Activated CD8-positive, alpha-beta memory T cell treated with anti-CD3 and anti-CD28 coated beads for 1 hour (primary cell): ENCODE measurements around the gene ARPC5.
"Not testable (repeated sequence)": the region's sequence is repeated elsewhere in the genome, so short reads cannot be mapped to it uniquely, and the experiment has no call there.

Source experiments
- DNase-seq, 2 donors: peaks; one replicate each; pipeline ENCODE4 v3.0.0-alpha.2; 2020; ENCODE audit warnings: low read depth in 1 of 2; ENCODE audit errors: extremely low read depth in 1 of 2

The ARPC5 gene

DNA sequence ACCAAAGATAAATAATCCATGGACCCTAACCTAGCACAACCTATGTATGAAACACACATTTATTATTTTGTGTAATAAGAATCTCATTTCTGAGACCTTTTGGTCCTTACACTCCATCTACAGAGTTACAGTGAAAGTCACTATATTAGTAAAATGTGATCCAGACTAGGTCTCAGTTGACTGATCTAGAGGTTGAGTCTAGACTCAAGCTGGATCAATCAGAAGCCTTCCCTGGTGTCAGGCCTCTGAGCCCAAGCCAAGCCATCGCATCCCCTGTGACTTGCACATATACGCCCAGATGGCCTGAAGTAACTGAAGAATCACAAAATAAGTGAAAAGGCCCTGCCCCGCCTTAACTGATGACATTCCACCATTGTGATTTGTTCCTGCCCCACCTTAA is 22.6 kb downstream of the ARPC5 start:
- not testable (repeated sequence) for DNase-seq

GRCh38 chr1:183612407-183612806 is 23.2 kb downstream of the ARPC5 start:
- DNase-seq, result no peak

GRCh38 chr1:183611021-183611420 is 24.6 kb downstream of the ARPC5 start:
- no peak for DNase-seq

DNA sequence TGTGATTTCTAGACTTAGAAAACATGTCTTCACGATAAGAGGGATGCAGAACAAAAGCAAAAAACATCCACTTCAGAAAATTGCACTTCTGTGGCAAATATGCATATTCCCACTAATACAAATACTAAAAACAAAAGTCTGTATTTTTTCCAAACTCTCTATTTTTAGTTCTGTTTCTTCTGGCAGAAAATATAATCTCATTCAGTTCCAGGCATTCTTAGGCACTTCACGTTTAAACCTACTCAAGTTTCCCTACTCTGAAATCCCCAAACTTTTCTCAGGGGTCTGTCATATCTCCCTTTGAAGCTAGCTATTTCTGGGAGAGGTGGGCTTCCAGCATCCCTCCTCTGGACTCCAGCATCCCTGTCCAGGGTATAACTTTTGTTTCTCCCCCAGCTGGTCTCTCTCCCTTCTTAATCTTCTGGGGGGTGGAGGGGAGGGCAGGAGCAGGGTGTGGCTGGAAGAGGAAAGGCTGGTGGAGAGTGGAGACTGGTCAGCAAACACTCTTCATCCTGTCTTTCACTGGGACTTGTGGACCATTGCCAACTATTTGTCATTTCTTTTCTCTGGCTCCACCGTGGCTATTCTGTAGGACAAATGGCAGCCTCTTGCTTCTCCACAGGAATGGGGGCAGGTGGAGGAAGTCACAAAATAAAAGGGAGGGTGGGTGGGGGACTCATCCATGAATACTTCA is 25.7 kb downstream of the ARPC5 start:
- no peak for DNase-seq

DNA sequence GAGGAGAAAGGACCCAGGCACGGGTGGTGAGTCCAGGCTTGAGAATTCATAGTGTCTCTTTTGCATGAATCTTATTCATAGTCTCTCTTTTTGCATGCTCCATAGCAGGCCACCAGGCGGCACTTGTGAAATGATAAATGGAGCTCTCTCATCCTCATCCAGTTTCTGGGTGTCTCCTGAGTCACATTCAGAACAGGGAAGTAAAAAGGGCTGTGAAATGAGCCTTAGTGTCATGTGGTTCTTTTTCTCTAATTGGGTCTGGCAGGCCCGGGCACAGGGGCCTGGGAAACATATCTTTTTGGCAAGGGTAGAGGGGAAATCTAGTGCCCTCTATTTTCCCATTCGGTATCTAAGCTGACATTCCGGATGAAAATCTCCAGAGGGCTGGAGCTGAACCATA is 26.3 kb downstream of the ARPC5 start:
- no peak for DNase-seq

DNA sequence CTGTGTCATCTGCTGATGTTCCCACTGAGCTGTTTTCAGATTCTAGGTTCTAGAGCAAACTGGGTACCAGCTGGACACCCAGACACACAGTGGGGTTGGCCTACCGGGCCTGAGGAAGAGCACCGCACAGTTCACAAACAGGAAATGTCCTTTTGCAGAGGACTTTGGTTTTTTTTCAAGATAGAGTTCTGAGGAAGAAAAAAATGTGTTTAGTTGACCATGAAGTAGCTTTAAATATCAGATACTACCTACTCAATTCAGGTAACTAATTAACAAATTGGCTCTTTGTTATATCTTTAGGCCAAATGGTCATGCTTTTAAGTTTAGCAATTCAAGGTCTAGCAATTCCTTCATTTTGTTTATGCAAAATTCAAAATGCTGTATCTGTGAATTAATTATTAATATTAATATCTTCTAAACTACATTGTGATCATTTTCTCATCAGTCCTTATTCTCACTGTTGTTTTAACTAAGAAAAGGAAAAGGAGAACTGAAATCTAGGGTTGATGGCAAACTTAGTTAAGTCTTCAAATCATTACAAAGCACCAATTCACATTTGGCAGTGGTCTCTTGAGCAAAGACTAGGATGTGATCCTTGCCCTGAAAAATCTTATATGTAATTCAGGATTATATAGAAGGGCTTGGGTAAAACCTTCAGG is 28.1 kb downstream of the ARPC5 start:
- DNase-seq, result no peak

GRCh38 chr1:183605904-183606303 is 29.7 kb downstream of the ARPC5 start:
- no peak for DNase-seq

DNA sequence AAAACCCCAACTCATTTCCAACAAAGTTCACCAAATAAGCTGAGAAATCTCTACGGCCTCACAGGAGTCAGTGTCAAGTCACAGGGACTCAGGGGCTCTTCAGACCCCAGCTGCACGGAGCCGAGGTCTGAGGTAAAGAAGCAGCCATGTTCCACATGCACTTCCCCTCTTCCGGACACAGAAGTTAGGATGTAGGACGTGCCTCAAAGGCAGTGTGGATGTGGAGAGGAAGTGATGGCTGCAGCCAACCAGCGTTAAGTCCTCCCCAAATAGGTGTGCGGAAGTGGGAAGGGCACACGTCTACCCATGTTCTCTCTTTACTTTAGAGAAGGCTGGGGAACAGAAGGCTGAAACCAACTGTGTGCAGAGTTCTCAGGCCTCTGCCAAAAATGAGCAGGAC is 30.8 kb downstream of the ARPC5 start:
- no peak for DNase-seq

DNA sequence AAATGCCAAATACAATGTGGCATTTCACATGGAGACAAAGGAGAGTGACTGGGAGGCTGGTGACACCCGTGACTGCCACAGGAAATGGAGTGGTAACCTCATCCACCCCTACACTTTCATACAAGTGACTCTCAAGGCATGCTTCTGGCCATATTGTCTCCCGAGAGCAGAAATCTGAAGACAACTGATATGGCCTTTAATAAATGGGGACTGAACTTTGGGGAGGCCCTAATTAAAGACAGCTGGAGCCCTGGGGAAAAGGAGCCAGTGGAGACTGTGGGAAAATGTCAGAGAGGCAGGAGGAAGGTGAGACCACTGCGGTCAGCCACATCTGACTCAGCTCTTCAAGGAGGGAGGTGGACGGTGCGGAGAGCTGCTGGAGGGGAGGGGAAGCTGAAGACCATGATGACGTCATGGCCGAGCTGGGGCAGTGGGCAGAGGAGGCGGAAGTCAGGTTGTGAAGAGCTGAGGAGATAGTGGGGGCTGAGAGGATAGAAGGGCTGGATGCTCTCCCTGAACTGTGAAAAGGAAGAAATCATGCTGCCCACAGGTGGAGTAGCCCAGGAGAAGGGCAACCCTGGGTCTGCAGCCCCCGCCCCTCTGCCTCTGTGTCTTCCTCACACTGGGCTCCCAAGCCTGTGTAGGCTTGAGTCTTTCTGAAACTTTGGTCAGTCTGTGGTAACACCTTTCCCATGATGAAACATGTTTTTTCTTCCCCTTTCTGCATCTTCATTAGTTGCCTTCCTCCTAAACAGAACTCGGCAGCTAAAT is 31.4 kb downstream of the ARPC5 start:
- no peak for DNase-seq

- no peak for DNase-seq
Measured at GRCh38 chr1:183602510-183602909, 33.1 kb downstream of the ARPC5 start.

GRCh38 chr1:183600634-183601033 is 34.9 kb downstream of the ARPC5 start:
- no peak for DNase-seq

DNA sequence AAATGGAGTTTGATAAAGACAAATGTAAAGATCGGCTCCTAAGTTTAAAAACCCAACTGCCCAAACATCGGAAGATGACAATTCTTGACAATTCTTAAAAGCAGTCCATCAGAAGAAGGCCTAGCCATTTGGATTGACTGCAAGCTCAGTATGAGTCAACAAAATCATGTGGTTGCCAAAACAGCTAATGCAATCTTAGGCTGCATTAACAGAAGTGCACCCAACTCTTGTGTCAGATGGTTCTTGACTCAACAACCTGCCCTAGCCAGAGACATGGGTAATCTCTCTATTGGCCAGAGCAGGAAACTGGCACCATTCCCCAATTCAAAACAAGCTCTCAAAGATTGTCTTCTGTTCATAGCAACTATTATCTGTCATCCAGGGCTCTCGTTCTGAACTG is 35.4 kb downstream of the ARPC5 start:
- DNase-seq, result no peak

DNA sequence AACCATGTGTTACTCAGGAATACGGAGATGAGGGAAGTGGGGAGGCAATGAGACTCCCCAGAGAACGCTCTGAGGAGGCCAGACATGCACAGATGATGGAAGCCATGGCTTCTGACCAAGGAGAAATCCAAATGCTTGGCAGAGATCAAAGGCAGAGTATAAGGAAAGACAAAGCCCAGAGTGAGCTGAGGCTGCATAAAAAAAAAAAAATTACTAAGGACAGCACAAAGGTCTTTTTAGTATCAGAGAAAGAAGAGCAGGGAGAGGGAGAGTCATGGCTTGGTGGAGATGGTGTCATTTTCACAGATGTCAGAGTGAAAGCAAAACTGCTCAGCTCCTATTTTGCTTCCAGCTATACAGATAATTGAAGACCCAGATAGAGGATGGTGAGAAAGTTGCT is 37.2 kb downstream of the ARPC5 start:
- DNase-seq, result no peak

- DNase-seq, result no peak
Measured at GRCh38 chr1:183597656-183598347, 37.8 kb downstream of the ARPC5 start.

- no peak for DNase-seq
Measured at GRCh38 chr1:183596500-183596899, 39.1 kb downstream of the ARPC5 start.

DNA sequence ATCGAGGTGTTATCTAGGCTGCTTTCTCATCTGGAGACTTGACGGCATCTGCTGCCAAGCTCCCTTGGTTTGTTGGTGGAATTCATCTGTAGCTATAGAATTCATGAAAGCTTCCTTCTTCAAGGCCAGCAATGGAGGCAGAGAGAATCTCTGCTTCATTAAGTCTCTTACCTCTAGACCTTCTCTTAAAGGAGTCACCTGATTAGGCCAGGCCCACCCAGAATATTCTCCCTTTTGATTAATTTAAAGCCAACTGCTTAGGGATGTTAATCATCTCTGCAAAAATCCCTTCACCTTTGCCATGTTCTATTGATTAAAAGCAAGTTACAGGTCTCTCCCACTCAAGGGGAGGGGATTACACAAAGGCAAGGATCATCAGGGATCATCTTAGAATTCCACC is 40.0 kb downstream of the ARPC5 start:
- no peak for DNase-seq

DNA sequence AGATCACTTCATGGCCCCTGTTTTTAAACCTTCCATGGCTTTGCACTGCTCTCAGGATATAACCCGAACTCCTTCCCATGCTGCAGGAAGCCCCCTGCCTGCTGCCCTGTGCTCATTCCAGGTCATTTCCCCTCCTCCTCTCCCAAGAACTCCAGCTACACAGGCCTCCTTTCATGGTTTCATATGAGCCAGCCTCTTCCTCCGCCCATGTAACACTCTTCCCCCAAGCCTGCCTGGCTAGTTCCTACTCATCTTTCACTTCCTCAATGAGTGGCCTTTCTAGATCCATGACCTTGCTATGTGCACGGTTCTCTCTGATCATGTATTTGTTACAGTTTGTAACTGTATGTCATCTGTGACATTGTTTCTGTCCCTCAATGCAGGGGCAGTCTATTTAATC is 42.2 kb downstream of the ARPC5 start:
- no peak for DNase-seq

DNA sequence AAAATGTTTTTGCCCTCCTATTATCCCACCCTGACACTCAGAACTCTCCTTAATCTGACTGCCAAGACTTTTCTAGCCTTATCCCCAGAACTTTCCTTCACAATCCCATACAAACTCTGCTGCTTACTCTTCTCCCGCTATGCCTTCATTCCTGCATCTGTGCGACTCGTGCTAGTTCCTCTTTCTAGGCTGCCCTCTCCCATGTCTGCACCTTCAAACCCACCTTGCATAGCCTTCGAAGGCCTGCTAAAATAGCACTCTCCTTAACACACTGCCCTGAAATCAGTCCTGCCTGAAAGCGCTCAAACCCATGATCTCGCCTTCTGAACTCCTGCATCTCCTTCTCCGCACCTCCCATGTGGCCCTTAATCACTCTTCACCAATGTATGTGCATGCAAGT is 42.9 kb downstream of the ARPC5 start:
- no peak for DNase-seq

GRCh38 chr1:183590244-183591191 is 45.1 kb downstream of the ARPC5 start, which contains the start of gene NCF2:
NCF2 (minus strand) TSS chr1:183590459; CDS start chr1:183590329, 130 bp downstream.
- DNase-seq, result no peak

DNA sequence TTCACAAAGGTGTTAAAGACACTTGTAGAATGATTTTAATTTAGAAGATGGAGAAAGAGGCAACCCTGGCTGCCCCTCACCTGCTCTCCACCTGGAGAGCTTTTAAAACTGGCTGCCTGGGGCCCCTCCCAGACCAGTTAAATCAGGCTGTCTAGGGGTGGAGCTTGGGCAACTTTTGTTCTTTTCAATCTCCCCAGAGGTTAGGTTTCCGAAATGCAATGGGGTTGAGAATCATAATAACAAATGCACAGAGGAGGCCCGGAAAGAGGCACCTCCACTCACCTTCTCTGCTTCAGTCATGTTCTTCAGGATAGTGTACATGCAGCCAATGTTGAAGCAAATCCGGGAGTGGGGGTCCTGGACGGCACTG is 45.7 kb downstream of the ARPC5 start:
- DNase-seq, result no peak
